Measurements from ENCODE around the gene CEP76.
A peak's percentile ranks its signal among the peaks of the same experiment; 100 is the strongest.

CEP76 gene

GRCh38 chr18:12702221-12703095, at the start of gene CEP76, which contains the start of gene PSMG2:
Gene CEP76, minus strand, starts transcription at chr18:12702723. Its CDS starts 175 bp downstream, at chr18:12702548.
Gene PSMG2, plus strand, starts transcription at chr18:12703042. Its CDS starts 66 bp downstream, at chr18:12703108.
- DNase-seq (ENCODE audit: low read depth in 2 of 3, low spot score in 2 of 3): peak; percentile 65 to 75 (median 74)

- no peak for DNase-seq (ENCODE audit: low read depth in 2 of 3, low spot score in 2 of 3)
Measured at GRCh38 chr18:12751891-12752290, 49.4 kb upstream of the CEP76 start.

GRCh38 chr18:12751503-12751884, 49.0 kb upstream of the CEP76 start:
- DNase-seq (ENCODE audit: low read depth in 2 of 3, low spot score in 2 of 3): no peak

GRCh38 chr18:12750715-12751502, 48.4 kb upstream of the CEP76 start:
- DNase-seq (ENCODE audit: low read depth in 2 of 3, low spot score in 2 of 3): no peak

GRCh38 chr18:12750076-12750714, 47.7 kb upstream of the CEP76 start:
- no peak for DNase-seq (ENCODE audit: low read depth in 2 of 3, low spot score in 2 of 3)

- no peak for DNase-seq (ENCODE audit: low read depth in 2 of 3, low spot score in 2 of 3)
Measured at GRCh38 chr18:12749121-12749520, 46.6 kb upstream of the CEP76 start.

- DNase-seq (ENCODE audit: low read depth in 2 of 3, low spot score in 2 of 3): no peak
Measured at GRCh38 chr18:12748671-12749070, 46.1 kb upstream of the CEP76 start.

- DNase-seq (ENCODE audit: low read depth in 2 of 3, low spot score in 2 of 3): no peak
Measured at GRCh38 chr18:12747530-12748315, 45.2 kb upstream of the CEP76 start.

- DNase-seq (ENCODE audit: low read depth in 2 of 3, low spot score in 2 of 3): no peak
Measured at GRCh38 chr18:12745095-12745795, 42.7 kb upstream of the CEP76 start.

GRCh38 chr18:12744103-12744502, 41.6 kb upstream of the CEP76 start:
- no peak for DNase-seq (ENCODE audit: low read depth in 2 of 3, low spot score in 2 of 3)

- no peak for DNase-seq (ENCODE audit: low read depth in 2 of 3, low spot score in 2 of 3)
Measured at GRCh38 chr18:12742453-12742852, 39.9 kb upstream of the CEP76 start.

- no peak for DNase-seq (ENCODE audit: low read depth in 2 of 3, low spot score in 2 of 3)
Measured at GRCh38 chr18:12741351-12741750, 38.8 kb upstream of the CEP76 start.

- no peak for DNase-seq (ENCODE audit: low read depth in 2 of 3, low spot score in 2 of 3)
Measured at GRCh38 chr18:12737243-12737902, 34.9 kb upstream of the CEP76 start.

GRCh38 chr18:12726774-12727550, 24.4 kb upstream of the CEP76 start:
- peak in 2 of 3 experiments; percentile 16 to 57 for DNase-seq (ENCODE audit: low read depth in 2 of 3, low spot score in 2 of 3)

GRCh38 chr18:12726331-12726730, 23.8 kb upstream of the CEP76 start:
- DNase-seq (ENCODE audit: low read depth in 2 of 3, low spot score in 2 of 3): no peak

- DNase-seq (ENCODE audit: low read depth in 2 of 3, low spot score in 2 of 3): no peak
Measured at GRCh38 chr18:12722731-12723130, 20.2 kb upstream of the CEP76 start.

- no peak for DNase-seq (ENCODE audit: low read depth in 2 of 3, low spot score in 2 of 3)
Measured at GRCh38 chr18:12721495-12722275, 19.2 kb upstream of the CEP76 start.

GRCh38 chr18:12711446-12711845, 8.9 kb upstream of the CEP76 start:
- DNase-seq (ENCODE audit: low read depth in 2 of 3, low spot score in 2 of 3): no peak

Measured in activated CD8-positive, alpha-beta memory T cell treated with anti-CD3 and anti-CD28 coated beads for 48 hours (primary cell).